GM13977 (cell line): Measurements from ENCODE around the gene LRRC61.
"Not testable (repeated sequence)": the region's sequence is repeated elsewhere in the genome, so short reads cannot be mapped to it uniquely, and the experiment has no call there.

Experiments used
- DNase-seq: peaks from one replicate; pipeline ENCODE4 v3.0.0; 2012; ENCODE audit warnings: low spot score
- CTCF ChIP-seq: IDR thresholded peaks from 2 replicates; pipeline ENCODE4 v1.5.1; 2012; ENCODE audit warnings: mild to moderate bottlenecking, control low read depth; ENCODE audit not compliant: insufficient read depth; ENCODE audit errors: extremely low read depth, missing control alignments
- in situ Hi-C: fragments of 300-500 bp; cut with MboI; formaldehyde crosslinking; loops from one replicate; pipeline ENCODE4 v1.12.0; 2022; ENCODE audit warnings: low sequenced_read_pairs, low pct_unique_long_range_greater_than_20kb, mixed read lengths, inconsistent platforms; ENCODE audit not compliant: unreplicated experiment

Gene LRRC61

DNA sequence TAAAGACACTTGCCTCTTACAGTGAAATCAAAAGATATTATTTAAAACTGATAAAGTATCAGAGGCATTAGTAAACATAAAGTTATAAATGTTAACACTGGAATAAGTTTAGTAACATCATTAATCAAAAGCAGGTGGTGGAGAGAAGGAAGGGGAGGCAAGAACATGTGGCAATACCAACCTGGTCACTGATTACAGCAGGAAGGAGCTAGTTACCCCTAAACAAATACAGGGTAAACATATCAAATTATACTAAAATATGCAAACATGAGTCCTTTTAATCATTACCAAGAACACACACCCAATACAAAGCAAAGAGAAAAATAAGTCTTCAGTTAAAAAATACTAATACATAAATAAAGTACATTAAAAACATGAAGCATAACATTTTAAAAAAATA, 25.2 kb upstream of the LRRC61 start:
- in situ Hi-C loops, DNase-seq: not testable (repeated sequence)

- in situ Hi-C loops: not testable (repeated sequence)
Observed at GRCh38 chr7:150302908-150303310, 20.2 kb upstream of the LRRC61 start.

GRCh38 chr7:150304499-150305258, 18.5 kb upstream of the LRRC61 start:
- in situ Hi-C loops, DNase-seq: not testable (repeated sequence)

More at GRCh38 chr7:150302908-150303310, 20.2 kb upstream of the LRRC61 start:
- DNase-seq: not testable (repeated sequence)

GRCh38 chr7:150305259-150305902, 17.8 kb upstream of the LRRC61 start:
- DNase-seq, in situ Hi-C loops: not testable (repeated sequence)

GRCh38 chr7:150305903-150306284, 17.3 kb upstream of the LRRC61 start:
- in situ Hi-C loops, DNase-seq: not testable (repeated sequence)

DNA sequence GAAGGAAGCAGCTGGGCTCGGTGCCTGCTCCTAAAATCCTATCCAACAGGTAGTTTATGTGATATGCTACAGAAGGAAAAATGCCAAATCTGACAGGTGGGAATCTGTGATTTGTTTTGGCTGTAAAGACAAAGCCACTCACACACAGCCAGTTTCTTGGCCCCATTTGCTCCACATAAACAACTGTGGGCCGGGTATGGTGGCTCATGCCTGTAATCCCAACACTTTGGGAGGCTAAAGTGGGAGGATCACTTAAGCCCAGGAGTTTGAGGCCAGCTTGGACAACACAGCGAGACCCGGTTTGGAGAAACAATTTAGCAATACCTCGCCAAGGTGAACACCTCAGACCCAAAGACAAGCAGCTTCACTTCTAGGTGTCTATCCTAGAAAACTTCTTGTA, 16.8 kb upstream of the LRRC61 start:
- in situ Hi-C loops, DNase-seq: not testable (repeated sequence)

DNA sequence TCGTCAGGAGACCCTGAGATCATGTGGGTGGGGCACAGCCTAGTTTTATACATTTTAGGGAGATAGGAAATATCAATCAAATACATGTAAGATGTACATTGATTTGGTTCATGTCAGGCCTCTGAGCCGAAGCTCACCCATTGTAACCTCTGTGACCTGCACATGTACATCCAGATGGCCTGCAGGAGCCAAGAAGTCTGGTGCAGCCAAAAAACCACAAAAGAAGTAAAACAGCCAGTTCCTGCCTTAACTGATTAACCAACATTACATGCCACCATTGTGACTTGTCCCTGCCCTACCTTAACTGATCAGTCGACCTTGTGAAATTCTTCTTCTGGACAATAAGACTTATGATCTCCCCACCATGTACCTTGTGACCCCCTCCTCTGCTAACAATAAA, 16.0 kb upstream of the LRRC61 start:
- in situ Hi-C loops: no loop called here
- no peak for DNase-seq
- no peak for TF ChIP-seq CTCF

GRCh38 chr7:150307904-150308303, 15.3 kb upstream of the LRRC61 start:
- DNase-seq: no peak
- TF ChIP-seq CTCF: no peak
- in situ Hi-C loops: no loop called here

- DNase-seq: no peak
- TF ChIP-seq CTCF: no peak
- in situ Hi-C loops: no loop called here
Observed at GRCh38 chr7:150308575-150308974, 14.6 kb upstream of the LRRC61 start.

DNA sequence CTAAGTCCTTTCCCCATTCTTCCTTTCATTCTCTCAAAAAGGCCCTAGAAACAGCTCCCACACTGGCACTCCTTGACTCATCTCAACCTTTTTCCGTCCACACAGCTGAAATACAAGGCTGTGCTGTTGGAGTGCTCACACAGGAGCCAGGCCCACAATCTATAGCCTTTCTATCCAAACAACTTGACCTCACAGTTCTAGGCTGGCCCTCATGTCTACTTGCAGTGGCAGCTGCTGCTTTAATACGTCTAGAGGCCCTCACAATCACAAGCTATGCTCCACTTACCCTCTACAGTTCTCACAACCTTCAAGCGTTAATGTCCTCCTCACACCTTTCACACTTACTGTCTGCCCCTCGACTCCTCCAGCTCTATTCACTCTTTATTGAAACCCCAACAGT, 12.0 kb upstream of the LRRC61 start:
- no peak for DNase-seq

More for the DNA sequence above, 12.0 kb upstream of the LRRC61 start:
- in situ Hi-C loops: no loop called here
- TF ChIP-seq CTCF: no peak
